CD14-positive monocyte (primary cell): Measurements from ENCODE around the gene SELENOO. TPM values are rescaled to one million over a fixed set of nuclear protein-coding genes. Genes with fewer than 3 reads are reported as not detected.

Experiments
- DNase-seq, 3 donors: peaks; one replicate each; pipeline ENCODE4 v3.0.0-alpha.2; 2011 to 2022
- H2AFZ ChIP-seq: 2 replicates; pipeline ENCODE4 v1.6.0; 2012; ENCODE audit warnings: mild to moderate bottlenecking, low read depth, low read length, inconsistent platforms; ENCODE audit not compliant: insufficient read depth, poor library complexity, severe bottlenecking
- H3K27ac ChIP-seq, 2 donors: 1 replicate in 1 of 2; 2 replicates in 1 of 2; pipeline ENCODE4 v1.5.1; 2012 to 2013; ENCODE audit warnings: low read length in 2 of 2, control low read depth in 1 of 2, inconsistent platforms in 1 of 2, low read depth in 1 of 2, mild to moderate bottlenecking in 1 of 2
- H3K27me3 ChIP-seq, 2 donors: one replicate each; pipeline versions ENCODE4 v1.6.0 to v1.6.1; 2011 to 2013; ENCODE audit warnings: low read length in 2 of 2; ENCODE audit not compliant: control insufficient read depth in 2 of 2, insufficient read depth in 2 of 2
- H3K36me3 ChIP-seq, 2 donors: replicated peaks in 1 of 2; 1 replicate in 1 of 2; 2 replicates in 1 of 2; pipeline versions ENCODE4 v1.5.1 to v1.6.1; 2012 to 2013; ENCODE audit warnings: low read length in 2 of 2, control low read depth in 1 of 2, inconsistent platforms in 1 of 2, mild to moderate bottlenecking in 1 of 2; ENCODE audit not compliant: insufficient read depth in 2 of 2, control insufficient read depth in 1 of 2
- H3K4me1 ChIP-seq, 2 donors: 1 replicate in 1 of 2; 2 replicates in 1 of 2; pipeline versions ENCODE4 v1.5.1 to v1.6.1; 2012 to 2013; ENCODE audit warnings: low read length in 2 of 2, control low read depth in 1 of 2, inconsistent platforms in 1 of 2, mild to moderate bottlenecking in 1 of 2, moderate library complexity in 1 of 2; ENCODE audit not compliant: insufficient read depth in 2 of 2, control insufficient read depth in 1 of 2
- H3K4me2 ChIP-seq: replicated peaks from 2 replicates; pipeline ENCODE3; 2012; ENCODE audit warnings: low read length, moderate library complexity, mild to moderate bottlenecking; ENCODE audit not compliant: poor library complexity, severe bottlenecking; ENCODE audit errors: extremely low read depth
- H3K4me3 ChIP-seq, 3 experiments: fragments of 200-600 bp in 1 of 3; sonication (generic) in 1 of 3; replicated peaks in 1 of 3; 1 replicate in 2 of 3; 2 replicates in 1 of 3; pipeline ENCODE4 v1.5.1; 2011 to 2013; ENCODE audit warnings: low read length in 3 of 3, mild to moderate bottlenecking in 3 of 3, control low read depth in 2 of 3, low read depth in 2 of 3, inconsistent platforms in 1 of 3, moderate library complexity in 1 of 3
- H3K79me2 ChIP-seq: 2 replicates; pipeline ENCODE4 v1.6.0; 2012; ENCODE audit warnings: mild to moderate bottlenecking, control low read depth, inconsistent platforms, low read length, moderate library complexity; ENCODE audit not compliant: insufficient read depth
- H3K9ac ChIP-seq: 2 replicates; pipeline ENCODE4 v1.6.0; 2017; ENCODE audit warnings: low read length, mild to moderate bottlenecking; ENCODE audit not compliant: insufficient read depth, poor library complexity, severe bottlenecking
- H3K9me3 ChIP-seq, 2 donors: replicated peaks in 1 of 2; 1 replicate in 1 of 2; 2 replicates in 1 of 2; pipeline versions ENCODE4 v1.5.1 to v1.6.1; 2012 to 2013; ENCODE audit warnings: low read length in 2 of 2, control low read depth in 1 of 2; ENCODE audit not compliant: control insufficient read depth in 1 of 2, insufficient read depth in 1 of 2
- H4K20me1 ChIP-seq: 2 replicates; pipeline ENCODE4 v1.6.0; 2012; ENCODE audit warnings: mild to moderate bottlenecking, low read length, control low read depth, moderate library complexity; ENCODE audit not compliant: insufficient read depth
- H3K27ac Mint-ChIP-seq, 7 donors: one replicate each; pipeline ENCODE4 v1.8.0; 2020; ENCODE audit warnings: mild to moderate bottlenecking in 7 of 7, mixed read lengths in 7 of 7, moderate library complexity in 6 of 7, inconsistent platforms in 2 of 7
- H3K27me3 Mint-ChIP-seq, 3 donors: one replicate each; pipeline ENCODE4 v1.8.0; 2021 to 2022; ENCODE audit warnings: low read depth in 3 of 3, mild to moderate bottlenecking in 3 of 3, mixed read lengths in 3 of 3, moderate library complexity in 3 of 3, inconsistent platforms in 1 of 3
- H3K36me3 Mint-ChIP-seq, 2 donors: one replicate each; pipeline ENCODE4 v1.8.0; 2020; ENCODE audit warnings: mixed read lengths in 2 of 2, inconsistent platforms in 1 of 2, mild to moderate bottlenecking in 1 of 2
- H3K4me1 Mint-ChIP-seq: one replicate; pipeline ENCODE4 v1.8.0; 2020; ENCODE audit warnings: mild to moderate bottlenecking, mixed read lengths
- H3K4me3 Mint-ChIP-seq, 2 donors: one replicate each; pipeline ENCODE4 v1.8.0; 2020; ENCODE audit warnings: mild to moderate bottlenecking in 2 of 2, mixed read lengths in 2 of 2, moderate library complexity in 1 of 2
- H3K9me3 Mint-ChIP-seq, 7 donors: one replicate each; pipeline ENCODE4 v1.8.0; 2020 to 2022; ENCODE audit warnings: mixed read lengths in 7 of 7, mild to moderate bottlenecking in 6 of 7, moderate library complexity in 6 of 7, inconsistent platforms in 2 of 7
- CTCF ChIP-seq: fragments of 200-600 bp; IDR thresholded peaks from one replicate; pipeline ENCODE4 v1.8.0; 2022; ENCODE audit warnings: antibody characterized with exemption, mild to moderate bottlenecking
- WGBS: methylation state at CpG from one replicate; pipeline ENCODE4 v1.1.5; 2013; ENCODE audit warnings: missing lambda C conversion rate; ENCODE audit not compliant: insufficient coverage; 5-methylcytosine and 5-hydroxymethylcytosine counted together
- intact Hi-C, 2 donors: fragments of 100-400 bp; cut with micrococcal nuclease; formaldehyde crosslinking; loops; one replicate each; pipeline versions ENCODE4 v1.15.0 to v1.15.1; 2023
- polyA plus RNA-seq, 3 donors: library from polyadenylated mRNA; depleted of rRNA in 1 of 3; unstranded in 2 of 3; stranded (reverse) in 1 of 3; fragments of 300-500 nt in 2 of 3; fragments of >200 nt in 1 of 3; fragmentation: Illumina TruSeq in 2 of 3; gene quantifications; 1 replicate in 2 of 3; 2 replicates in 1 of 3; pipeline ENCODE4 v1.2.3, GENCODE V29; 2012 to 2021

Gene SELENOO
- polyA plus RNA-seq, 3 donors: 2.7 to 76.9 (median 8.7) TPM

GRCh38 chr22:50188356-50188755 is 12.5 kb upstream of the SELENOO start:
- no peak for DNase-seq
- H3K4me3 ChIP-seq: peak overlapping the region in 1 of 3 experiments; percentile 71
- Mint-ChIP-seq H3K4me1 (peaks cover 66% of the 10 kb centered on the region), H3K4me3 (no peak overlapping the region), H3K27me3 (peaks cover 0 to 4% (median 2%) of the 10 kb centered on the region in 3 donors), H3K36me3 (peaks cover 13 to 21% of the 10 kb centered on the region in 2 donors), H3K27ac (peak overlapping the region in 4 of 7 donors; percentile 98 to 100 (median 100)), H3K9me3 (no peaks in the 10 kb centered on the region)
- no peaks in the 10 kb centered on the region for H4K20me1 ChIP-seq
- no peak for TF ChIP-seq CTCF
- H3K4me2 ChIP-seq: no peak overlapping the region
- H3K27me3 ChIP-seq: no peaks in the 10 kb centered on the region
- no peaks in the 10 kb centered on the region for H3K9me3 ChIP-seq
- peaks cover 62% of the 10 kb centered on the region for H3K79me2 ChIP-seq
- peaks cover 82 to 93% of the 10 kb centered on the region in 2 donors for H3K4me1 ChIP-seq
- peaks cover 4% of the 10 kb centered on the region in 2 donors for H3K36me3 ChIP-seq
- H2AFZ ChIP-seq: no peak overlapping the region
- intact Hi-C loops: loop anchor here in 1 of 2 donors (5.0 kb wide), 1 partner anchor 344 kb away; the partner anchor contains the start of gene TYMP
- no peak overlapping the region for H3K9ac ChIP-seq
- WGBS: 94% methylated on average over 6 of the region's 11 CpGs
- peak overlapping the region in 1 of 2 donors; percentile 99 for H3K27ac ChIP-seq

- intact Hi-C loops: loop anchor here in 1 of 2 donors (5.0 kb wide), 1 partner anchor 343 kb away; the partner anchor contains the start of gene TYMP
- peaks cover 14% of the 10 kb centered on the region in 2 donors for H3K36me3 ChIP-seq
- Mint-ChIP-seq H3K4me1 (peaks cover 61% of the 10 kb centered on the region), H3K4me3 (peak overlapping the region; percentile 83 to 89), H3K36me3 (peaks cover 19 to 31% of the 10 kb centered on the region in 2 donors), H3K9me3 (no peaks in the 10 kb centered on the region), H3K27ac (peak overlapping the region; percentile 98 to 100 (median 100)), H3K27me3 (peaks cover 0 to 4% (median 2%) of the 10 kb centered on the region in 3 donors)
- peaks cover 71% of the 10 kb centered on the region for H3K79me2 ChIP-seq
- no peaks in the 10 kb centered on the region for H3K27me3 ChIP-seq
- peak overlapping the region; percentile 99 to 100 for H3K27ac ChIP-seq
- TF ChIP-seq CTCF: no peak
- H3K4me1 ChIP-seq: peaks cover 74 to 87% of the 10 kb centered on the region in 2 donors
- peak overlapping the region in 1 of 3 experiments; percentile 71 for H3K4me3 ChIP-seq
- no peak overlapping the region for H2AFZ ChIP-seq
- H3K9me3 ChIP-seq: no peaks in the 10 kb centered on the region
- WGBS: 70% methylated on average over 19 of the region's 20 CpGs
- no peaks in the 10 kb centered on the region for H4K20me1 ChIP-seq
- DNase-seq: no peak
- peak overlapping the region; percentile 95 for H3K9ac ChIP-seq
- peak overlapping the region; percentile 70 for H3K4me2 ChIP-seq
Observed at GRCh38 chr22:50189184-50189848, 11.5 kb upstream of the SELENOO start.
